Mucosa of gallbladder (tissue), 1 donor: Measurements from ENCODE around the gene CNN3. TPM values are rescaled to one million over a fixed set of nuclear protein-coding genes. Genes with fewer than 3 reads are reported as not detected.
"Not testable (repeated sequence)": the region's sequence is repeated elsewhere in the genome, so short reads cannot be mapped to it uniquely, and the experiment has no call there.

ENCODE experiments used
- DNase-seq: peaks from one replicate; pipeline ENCODE4 v3.0.0-alpha.2; 2020; ENCODE audit warnings: low spot score
- total RNA-seq: library from RNA; stranded (reverse); gene quantifications from one replicate; pipeline ENCODE4 v1.2.1, GENCODE V29; 2021
- donor health status: DM: no; HTN: no; CAD: no.

Gene CNN3
- total RNA-seq, 1 donor from 2014 or later = 171 TPM

DNA sequence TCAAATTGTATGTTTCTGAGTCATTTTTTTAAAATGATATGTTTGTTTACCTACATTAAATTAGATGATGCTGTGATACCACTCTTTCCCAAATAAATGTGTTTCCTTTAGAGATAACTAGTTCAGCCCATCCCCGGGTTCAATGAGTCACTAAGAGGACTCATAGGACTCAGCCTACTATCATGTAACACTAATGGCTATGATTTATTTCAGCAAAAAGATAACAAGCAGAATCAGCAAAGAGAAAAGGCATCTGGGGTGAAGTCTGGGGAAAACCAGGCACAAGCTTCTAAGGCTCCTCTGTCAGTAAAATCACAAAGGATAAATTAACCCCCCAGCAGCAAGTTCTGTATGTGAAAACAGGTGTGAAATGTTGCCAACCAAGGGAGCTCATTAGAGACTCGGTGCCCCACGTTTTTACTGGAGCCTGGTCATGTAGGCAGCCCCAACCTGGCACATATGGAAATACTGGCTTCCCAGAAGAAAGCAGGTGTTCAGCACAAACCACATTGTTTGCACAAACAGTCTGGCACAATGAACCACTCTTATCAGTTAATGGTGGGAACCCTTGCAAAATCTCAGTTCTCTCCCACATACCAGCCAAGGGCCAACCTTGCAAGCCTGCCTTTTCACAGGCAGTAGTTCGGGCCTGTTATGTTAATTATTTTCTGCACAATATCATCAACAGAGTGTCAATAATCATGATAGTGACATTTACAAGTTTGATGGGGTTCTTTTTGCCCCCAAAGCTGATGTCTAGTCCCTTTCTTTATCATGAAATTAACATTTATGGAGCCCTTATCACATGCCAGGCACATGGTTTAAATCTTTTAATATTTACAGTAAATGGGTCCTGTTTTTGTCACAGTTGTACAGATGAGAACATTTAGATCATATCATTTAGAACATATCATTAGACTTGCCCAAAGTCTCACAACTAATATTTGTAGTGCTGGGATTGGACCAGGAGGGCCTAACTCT, 23.1 kb upstream of the CNN3 start:
- no peak for DNase-seq

DNA sequence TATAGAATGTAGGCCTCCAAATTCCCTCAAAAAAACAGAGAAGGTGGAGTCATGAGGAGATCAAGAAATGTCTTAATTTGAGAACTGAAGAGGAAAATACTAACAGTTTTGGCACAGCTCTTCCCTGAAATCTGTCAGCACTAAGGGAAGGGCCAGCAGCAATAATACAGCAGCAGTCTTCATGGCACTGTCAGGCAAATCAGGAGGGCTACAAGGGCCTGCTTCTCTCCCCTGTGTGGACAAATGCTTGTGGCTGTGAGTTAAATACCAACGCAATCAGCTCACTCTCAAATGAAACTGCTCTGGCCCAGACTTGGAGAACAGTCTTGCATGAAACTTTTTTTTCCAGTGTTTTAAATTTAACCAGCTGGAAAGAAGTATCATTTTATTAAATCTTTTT, 20.5 kb upstream of the CNN3 start:
- DNase-seq = no peak

DNA sequence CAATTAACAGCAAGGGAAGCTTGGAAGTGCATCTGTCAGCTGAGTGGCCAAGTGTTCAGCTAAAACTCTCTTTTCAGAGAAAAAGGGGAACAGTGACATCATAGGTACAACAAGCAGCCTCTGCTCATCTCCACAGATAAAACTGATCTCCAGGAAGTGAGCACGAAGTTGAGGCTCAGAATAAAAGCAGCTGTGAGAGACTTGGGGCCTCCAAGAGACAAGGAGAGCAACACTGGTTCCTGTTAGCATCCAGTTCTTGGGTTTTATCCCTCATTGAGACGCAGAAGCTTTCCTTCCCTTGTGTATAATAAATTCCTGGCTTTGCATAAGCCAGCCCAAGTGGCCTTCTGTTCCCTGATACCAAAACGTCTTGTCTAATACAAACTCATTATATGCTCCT, 20.0 kb upstream of the CNN3 start:
- DNase-seq = no peak

DNA sequence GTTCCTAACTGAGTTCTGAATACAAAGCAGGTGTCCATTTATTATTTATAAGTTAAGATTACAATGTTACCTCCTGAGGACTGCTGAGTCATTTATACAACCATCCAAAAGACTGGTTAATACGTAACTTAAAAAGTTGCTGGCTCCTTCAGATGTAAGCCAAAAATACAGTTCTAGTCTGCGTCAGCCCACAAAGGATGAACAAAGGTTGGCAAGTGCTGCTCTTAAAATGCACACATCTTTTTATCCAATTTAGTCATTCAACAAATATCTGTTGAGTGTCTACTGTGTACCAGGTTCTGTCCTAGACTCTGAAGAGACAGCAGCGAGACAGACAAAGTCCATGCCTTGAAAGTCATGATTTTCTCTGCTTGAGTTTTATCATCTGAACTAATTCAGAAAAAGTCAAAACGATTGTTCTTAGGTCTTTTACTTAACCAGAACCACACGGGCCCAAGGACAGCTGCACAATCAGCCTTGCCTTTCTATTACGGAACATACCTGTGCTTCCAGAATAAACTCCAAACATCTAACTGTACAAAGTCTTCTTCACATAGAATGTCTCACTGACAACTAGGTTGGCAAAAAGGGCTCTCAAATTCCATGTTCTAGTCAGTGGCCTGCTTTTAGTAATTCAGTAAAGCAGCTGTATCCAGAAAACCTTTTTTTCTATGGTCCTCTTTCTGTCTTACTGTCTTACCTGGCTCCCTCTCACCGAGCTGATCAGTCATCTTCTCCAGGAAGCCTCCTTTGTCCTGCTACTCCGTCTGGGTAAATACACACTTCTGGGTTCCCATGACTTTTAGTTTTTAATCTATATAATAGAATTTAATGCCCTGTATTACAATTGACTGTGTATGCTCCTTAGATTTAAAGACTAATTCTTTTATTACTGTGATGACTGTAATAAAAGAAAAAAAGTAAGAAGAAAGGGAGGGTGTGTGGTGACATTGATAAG, 15.5 kb upstream of the CNN3 start:
- peak; percentile 53 for DNase-seq

DNA sequence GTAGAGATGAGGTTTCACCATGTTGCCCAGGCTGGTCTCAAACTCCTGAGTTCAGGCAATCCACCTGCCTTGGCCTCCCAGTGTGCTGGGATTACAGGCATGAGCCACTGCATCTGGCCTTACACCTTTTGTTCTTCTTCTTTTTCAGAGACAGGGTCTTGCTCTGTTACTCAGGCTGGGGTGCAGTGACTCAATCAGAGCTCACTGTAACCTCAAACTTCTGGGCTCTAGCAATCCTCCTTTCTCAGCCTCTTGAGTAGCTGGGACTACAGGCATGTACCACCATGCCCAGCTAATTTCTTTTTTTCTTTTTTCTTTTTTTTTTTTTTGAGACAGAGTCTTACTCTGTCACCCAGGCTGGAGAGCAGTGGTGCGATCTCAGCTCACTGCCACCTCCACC, 14.6 kb upstream of the CNN3 start:
- DNase-seq = not testable (repeated sequence)

DNA sequence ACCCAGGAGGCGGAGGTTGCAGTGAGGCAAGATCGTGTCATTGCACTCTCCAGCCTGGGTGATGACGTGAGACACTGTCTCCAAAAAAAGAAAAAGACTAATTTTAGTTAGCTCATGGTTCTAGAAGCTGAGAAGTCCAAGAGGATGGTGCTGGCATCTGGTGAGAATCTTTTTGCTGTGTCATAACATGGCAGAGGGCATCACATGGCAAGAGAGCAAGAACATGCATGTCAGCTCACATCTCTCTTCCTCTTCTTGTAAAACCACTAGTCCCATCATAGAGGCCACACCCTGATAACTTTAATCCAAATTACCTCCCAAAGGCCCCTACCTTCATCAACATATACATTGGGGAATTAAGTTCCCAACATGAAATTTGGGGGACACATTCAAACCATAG, 13.8 kb upstream of the CNN3 start:
- DNase-seq = no peak

DNA sequence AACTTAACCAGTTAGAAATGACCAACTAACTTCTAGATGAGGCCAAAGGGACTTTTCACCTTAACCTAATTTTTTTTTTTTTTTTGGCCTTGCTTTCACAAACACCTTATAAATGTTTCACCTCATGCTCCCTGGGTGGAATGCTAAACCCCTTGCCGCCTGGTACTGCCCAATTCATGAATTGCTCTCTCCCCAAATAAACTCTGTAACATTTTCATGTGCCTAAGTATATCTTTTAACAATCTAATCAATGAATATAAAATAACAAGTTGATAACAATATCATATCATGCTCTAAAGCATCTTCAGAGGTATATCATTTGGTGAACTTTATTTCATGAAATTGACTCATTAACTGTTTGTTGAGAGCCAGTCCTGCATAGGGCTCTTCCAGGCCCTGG, 10.9 kb upstream of the CNN3 start:
- DNase-seq = no peak

DNA sequence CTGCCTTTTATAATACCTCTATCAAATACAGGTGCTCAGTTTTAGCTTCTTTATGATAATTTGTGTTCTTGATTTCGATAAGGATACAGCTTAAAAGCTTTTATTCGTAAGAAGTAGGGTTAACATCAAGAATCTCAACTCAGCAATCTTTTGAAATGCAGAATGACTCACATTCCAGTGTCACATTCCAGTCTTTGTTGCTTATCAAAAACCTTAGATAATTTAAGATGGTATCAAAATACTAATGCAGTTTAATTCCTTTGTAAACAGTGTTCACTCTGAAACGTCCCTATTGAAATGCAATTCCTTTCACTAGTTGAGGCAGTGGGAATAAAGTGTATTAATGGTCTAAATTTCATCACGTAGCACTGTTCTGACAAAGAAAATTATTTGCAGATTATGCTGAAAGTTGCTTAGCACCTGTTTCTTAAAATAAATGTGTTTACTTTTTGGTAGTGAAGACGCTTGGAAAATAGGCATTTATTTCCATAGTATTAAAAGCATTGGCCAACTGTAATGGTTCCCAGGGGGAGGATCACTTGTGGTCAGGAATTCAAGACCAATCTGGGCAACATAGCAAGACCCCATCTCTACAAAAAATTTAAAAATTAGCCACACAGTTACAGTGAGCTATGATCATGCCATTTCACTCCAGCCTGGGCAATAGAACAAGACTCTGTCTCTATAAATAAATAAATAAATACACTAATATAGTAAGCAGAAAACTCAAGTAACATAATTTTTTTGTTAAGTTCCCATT, 10.1 kb upstream of the CNN3 start:
- DNase-seq = no peak

DNA sequence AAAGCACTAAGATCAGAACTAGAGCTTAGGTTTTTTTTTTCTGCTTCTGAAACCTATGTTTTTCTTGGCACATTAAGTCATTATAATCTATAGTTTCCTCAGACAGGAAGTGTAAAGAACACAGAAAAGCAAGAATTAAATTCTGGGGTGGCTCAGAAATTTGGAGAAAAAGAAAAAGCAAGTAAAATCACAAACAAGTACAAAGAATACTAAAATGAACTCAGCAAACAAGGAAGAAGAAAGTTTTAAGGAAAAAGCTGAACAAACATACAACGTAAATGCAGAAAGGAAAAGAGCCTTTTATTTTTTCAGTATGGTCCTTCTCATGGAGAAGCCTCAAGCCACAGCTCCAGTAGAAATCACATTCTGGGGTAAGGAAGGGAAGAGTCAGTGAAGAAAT, 8.6 kb upstream of the CNN3 start:
- DNase-seq = no peak

DNA sequence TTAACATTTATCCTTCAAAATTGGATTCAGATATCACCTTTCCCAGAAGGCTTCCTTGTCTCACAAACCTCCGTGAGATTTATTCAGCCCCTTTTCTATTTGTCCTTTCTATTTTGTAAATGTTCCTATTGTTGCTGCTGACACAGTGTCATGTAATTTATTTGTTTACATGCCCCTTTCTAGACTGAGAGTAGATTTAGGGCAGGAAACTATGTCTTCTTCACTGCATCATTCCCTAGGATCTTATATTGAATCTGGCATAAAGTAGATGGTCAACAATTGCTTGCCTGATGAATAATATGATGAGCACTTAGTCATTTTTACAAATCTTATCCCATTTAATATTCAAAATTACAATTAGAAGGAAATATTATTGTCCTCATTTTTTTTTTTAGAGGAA, 8.1 kb upstream of the CNN3 start:
- DNase-seq = no peak

DNA sequence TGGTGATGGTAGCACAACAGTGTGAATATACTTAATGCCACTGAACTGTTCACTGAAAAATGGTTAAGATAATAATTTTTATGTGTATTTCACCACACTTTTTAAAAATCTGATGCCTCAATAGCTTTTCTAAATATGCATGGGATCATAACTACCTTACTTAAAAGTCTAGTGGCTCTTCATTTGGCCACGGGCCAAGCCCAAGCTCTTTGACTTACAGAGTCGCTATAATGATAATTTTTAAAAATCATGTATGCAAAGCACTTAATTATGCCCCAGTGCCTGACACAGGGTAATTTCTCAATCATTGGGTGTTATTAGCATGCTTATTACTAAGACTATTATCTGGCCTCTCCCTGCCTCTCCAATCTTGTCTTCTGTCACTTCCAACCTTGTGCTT, 7.6 kb upstream of the CNN3 start:
- DNase-seq = no peak

DNA sequence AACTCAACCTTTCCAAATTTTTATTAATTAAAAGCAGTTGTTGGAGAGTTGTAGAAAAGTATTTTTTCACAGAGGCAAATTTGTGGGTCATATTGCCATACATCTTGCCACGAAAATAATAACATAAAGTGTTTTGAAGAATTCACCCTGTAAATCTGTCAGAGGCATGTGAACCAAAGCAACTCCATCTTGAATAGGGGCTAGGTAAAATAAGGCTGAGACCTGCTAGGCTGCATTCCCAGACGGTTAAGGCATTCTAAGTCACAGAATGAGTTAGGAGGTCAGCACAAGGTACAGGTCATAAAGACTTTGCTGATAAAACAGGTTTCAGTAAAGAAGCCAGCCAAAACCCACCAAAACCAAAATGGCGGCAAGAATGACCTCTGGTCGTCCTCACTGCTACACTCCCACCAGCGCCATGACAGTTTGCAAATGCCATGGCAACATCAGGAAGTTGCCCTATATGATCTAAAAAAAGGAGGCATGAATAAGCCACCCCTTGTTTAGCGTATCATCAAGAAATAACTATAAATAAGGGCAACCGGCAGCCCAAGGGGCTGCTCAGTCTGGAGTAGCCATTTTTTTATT, 4.4 kb upstream of the CNN3 start:
- no peak for DNase-seq

DNA sequence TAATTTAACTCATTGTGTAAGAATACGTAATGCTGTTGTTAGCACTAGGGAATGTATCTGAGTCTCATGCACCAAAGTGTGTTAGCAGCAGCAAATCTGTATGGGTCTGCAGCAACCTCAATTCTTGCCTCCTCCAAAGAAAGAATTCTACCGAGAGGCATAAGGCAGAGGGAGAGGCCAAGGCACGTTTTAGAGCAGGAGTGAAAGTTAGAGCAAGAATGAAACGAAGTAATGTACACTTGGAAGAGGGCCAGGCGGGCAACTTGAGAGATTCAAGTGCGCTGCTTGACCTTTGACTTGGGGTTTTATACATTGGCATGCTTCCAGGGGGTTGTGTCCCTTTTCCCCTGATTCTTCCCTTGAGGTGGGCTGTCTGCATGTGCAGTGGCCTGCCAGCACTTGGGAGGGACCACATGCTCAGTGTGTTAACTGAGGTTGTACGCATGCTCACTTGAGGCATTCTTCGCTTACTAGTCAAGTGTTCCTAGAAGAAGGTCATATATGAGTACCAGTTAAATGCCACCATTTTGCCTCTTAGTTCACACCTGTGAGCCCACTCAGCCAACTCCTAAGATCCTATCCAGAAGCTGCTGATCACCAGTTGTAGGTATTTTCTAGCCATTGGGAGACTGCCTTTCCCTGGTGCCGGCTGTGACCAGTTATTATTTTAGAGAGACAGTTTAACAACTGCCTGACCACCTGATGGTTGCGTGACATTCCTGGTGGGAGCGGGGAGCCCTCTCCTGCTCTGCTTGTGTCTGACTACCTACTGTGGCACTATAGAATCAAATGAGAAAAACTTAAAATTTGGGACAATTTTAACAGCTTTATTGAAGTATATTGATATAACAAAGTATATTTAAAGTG, 2.7 kb upstream of the CNN3 start:
- DNase-seq = no peak

DNA sequence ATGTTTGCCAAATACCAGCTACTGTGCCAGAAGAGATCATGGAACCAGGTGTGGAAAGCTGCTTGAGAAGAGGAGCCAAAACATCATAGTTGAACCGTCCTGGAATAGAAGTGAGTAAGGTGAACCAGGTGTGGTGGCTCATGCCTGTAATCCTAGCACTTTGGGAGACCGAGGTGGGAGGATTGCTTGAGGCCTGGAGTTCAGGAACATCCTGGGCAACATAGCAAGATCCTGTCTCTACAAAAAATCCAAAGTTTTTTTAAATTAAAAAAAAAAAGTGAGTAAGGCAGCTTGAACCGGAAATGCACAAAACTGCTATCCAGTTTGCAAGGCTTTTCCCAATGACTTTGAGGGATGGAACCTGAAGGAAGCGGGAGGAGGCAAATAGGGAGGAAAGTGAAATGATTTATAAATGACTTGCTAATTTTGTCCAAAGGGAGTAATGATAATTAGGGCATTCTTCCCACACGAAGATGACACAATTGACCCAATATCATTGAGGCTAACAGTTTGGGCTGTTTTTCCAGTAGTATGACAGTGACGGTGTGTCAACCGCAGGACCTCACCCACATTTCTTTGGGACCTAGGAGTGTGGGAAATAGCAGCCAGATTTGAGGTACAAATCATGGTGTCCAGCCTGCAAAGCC, 1.5 kb upstream of the CNN3 start:
- no peak for DNase-seq

DNA sequence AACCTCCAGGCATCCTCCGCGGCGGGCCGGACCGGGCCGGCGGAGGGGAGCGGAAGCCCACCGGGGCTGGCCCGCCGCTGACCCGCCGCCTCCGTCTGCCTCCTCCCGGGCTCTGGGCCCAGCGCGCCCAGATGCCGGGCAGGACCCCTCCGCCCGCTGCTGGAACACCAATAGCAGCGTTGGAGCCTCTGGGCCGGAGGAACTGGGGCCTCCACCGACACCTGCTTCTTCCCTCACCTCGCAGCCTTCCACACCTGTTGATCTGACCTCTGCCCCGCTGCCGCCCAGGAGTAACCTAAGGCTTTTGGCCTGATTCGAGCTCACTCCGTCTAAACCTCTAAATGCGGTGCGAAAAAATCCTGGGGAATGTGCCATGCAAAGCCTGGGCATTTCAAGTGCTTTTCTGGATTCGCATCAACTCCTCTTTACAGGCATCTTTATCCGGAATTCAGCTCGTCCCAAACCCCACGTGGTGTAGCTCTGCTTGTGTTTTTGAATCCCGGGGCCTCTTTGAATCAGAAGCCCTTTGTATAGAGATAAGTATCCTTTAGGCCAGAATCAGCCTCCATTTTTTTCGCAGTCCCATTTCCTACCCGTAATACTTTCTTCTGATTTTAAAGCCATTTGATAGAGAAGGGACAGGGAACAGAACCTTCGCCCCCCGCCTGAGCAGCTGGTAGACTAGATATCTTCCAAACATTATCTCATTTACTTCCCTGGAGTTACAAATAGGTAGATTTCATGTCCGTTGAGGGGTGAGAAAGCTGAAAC, 680 bp upstream of the CNN3 start:
- peak; percentile 20 for DNase-seq

DNA sequence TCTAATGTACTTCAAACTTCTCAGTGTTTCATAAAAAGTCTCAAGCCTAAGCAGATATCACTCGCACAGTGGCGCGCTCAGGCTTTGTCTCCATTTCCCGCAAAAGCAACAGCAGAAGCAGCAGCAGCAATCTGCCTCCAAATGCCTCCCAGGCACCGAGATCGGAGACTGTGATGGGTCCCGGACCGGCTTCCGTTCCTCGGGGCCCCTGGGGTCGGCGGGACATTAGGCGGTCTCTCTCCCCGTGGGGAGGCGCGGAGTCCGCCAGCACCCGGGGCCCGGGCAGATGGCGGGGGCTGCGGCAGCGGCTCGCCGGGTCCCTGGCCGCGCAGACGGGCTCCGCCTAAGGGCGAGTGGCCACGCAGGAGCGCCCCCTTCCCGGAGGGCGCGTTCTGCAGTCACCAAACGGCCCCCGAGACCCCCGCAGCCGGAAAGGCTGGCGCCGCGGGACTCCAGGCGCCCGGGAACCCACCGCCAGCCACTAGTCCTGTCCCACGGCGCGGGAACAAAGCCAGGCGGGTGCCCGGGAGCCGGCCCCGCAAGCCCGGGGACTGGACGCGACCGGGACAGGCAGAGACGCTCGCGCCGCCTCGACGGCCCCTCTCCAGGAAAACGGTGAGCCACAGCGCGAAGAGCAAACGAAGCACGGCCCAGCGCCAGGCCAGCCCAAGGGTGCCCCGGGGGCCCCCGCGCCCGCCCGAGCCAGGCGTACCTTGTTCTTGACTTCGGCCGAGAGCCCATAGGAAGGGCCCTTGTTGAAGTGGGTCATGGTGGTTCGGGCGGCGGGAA, 590 bp downstream of the CNN3 start:
- DNase-seq = peak; percentile 40

DNA sequence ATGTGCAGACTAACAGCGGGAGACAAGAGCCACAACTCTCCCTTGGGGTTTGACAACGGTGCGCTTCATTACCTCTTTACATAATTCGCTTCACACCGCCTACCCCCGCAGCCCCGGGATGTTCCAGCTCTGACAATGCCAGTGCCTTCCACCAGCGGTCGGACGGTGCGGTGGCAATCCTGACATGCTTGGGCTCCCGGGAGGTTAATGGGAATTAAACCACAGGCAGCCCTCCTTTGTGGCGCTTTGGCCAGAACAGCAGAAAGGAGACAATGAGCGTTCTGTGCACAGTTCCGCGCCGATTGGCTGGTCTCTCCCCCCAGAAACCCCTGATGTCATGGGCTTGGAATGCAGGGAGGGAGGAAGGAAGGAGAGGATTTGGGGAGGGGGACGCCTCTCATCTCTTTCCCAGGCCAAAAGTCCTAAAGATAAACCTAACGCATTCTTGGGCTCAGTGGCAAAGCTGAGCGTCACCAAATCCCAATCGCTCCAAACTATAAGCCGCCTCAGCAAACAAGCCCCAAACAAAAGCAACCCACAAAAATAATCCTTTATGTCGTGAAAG, 1.3 kb downstream of the CNN3 start:
- DNase-seq = peak; percentile 72

DNA sequence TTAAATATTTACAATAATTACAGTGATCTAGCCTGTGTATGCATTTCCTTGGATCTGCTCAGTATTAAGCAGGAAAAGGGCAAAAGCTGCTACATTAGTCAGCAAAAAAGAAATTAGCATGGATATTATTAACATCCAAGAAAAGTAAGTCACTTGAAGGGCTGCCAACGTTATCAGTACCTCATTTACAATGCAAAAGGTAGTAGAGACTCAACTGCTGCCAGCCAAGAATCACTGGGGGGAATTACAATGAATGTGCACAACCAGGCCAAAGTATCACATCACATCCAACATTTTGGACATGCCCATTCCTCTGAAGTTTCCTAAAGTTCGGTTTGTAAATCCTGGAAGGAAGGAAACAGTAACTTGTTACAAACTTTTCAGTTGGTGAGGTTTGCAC, 1.9 kb downstream of the CNN3 start:
- no peak for DNase-seq
